Activated CD4-positive, alpha-beta T cell treated with anti-CD3 and anti-CD28 coated beads, Interleukin-2, amount 50 U/mL, for 24 hours (primary cell): ENCODE measurements around the gene SEC23IP.
"Not testable (repeated sequence)": the region's sequence is repeated elsewhere in the genome, so short reads cannot be mapped to it uniquely, and the experiment has no call there.

Experiments
- DNase-seq, 2 donors: peaks; one replicate each; pipeline ENCODE4 v3.0.0-alpha.2; 2020; ENCODE audit warnings: low read depth in 1 of 2, low spot score in 1 of 2

The SEC23IP gene

DNA sequence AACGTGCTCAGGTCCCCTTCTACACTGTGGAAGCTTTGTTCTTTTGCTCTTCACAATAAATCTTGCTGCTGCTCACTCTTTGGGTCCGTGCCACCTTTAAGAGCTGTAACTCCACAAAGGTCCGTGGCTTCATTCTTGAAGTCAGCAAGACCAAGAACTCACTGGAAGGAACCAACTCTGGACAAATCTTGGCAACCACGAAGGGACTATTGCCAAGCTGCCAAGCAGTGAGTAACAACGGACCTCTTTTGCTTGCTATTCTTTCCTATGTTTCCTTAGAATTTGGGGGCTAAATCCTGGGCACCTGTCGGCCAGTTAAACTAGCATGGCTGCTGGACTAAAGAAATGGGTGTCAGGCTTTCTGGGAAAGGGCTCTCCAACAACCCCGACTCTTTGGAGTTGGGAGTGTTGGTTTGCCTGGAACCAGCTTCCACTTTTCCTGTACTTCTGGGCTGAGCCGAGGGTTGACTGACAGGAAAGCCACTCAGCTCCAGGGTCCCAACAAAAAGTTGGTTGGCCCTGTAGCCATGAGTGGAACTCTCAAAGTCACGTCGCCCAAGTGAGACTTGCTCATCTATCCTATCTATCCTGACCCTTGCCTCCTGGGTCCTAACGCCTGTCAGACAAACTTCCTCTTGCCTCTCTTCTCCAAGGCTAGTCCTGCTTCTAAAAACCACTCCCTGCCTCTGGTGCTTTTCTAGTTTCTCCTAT, 8.5 kb upstream of the SEC23IP start:
- DNase-seq: not testable (repeated sequence)

DNA sequence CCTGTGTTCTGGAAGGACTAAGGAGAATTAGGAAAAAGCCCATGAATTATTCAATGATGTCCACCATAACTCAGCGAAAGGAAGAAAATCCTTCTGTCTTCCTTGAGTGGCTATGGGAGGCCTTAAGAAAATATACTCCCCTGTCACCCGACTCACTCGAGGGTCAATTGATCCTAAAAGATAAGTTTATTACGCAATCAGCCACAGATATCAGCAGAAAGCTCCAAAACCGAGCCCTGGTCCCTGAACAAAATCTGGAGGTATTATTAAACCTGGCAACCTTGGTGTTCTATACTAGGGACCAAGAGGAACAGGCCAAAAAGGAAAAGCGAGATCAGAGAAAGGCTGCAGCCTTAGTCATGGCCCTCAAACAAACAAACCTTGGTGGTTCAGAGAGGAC, 6.5 kb upstream of the SEC23IP start:
- DNase-seq: not testable (repeated sequence)

DNA sequence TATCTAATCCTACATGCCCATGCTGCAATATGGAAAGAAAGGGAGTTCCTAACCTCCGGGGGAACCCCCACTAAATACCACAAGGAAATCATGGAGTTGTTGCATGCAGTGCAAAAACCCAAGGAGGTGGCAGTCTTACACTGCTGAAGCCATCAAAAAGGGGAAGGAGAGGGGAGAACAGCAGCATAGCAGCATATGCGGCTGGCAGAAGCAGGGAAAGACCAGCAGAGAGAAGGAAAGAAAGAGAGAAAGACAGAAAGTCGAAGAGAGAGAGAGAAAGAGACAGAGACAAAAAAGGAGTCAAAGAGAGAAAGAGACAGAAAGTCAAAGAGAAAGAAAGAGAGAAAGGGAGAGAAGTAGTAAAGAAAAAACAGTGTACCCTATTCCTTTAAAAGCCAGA, 3.8 kb upstream of the SEC23IP start:
- not testable (repeated sequence) for DNase-seq

DNA sequence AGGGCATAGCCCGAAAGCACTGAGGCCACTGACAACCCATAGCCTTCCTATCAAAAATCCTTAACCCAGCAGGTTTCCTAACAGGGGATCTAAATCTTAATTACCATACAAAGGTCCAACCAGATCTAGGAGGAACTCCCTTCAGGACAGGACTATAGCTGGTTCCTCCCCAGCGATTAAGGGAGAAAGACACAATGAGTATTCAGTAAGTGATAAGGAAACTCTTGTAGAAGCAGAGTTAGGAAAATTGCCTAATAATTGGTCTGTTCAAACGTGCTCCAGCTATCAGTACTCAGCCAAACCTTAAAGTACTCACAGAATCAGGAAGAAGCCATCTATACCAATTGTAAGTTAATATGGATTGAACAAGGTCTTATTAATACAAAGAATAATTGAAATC, 3.3 kb upstream of the SEC23IP start:
- not testable (repeated sequence) for DNase-seq

DNA sequence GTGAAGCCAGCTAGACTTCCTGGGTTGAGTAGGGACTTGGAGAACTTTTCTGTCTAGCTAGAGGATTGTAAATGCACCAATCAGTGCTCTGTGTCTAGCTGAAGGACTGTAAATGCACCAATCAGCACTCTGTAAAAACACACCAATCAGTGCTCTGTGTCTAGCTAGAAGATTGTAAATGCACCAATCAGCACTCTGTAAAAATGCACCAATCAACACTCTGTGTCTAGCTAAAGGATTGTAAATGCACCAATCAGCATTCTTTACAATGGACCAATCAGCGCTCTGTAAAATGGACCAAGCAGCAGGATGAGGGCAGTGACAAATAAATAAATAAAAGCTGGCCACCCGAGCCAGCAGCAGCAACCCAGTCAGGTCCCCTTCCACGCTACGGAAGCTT, 2.2 kb upstream of the SEC23IP start:
- not testable (repeated sequence) for DNase-seq

DNA sequence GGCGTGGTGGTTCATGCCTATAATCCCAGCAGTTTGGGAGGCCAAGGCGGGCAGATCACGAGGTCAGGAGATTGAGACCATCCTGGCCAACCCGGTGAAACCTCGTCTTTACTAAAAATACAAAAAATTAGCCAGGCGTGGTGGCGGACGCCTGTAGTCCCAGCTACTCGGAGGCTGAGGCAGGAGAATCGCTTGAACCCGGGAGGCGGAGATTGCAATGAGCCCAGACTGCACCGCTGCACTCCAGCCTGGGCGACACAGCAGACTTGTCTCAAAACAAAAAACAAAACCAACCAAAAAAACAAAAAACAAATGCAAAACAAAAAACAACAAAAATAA, 712 bp upstream of the SEC23IP start:
- not testable (repeated sequence) for DNase-seq

DNA sequence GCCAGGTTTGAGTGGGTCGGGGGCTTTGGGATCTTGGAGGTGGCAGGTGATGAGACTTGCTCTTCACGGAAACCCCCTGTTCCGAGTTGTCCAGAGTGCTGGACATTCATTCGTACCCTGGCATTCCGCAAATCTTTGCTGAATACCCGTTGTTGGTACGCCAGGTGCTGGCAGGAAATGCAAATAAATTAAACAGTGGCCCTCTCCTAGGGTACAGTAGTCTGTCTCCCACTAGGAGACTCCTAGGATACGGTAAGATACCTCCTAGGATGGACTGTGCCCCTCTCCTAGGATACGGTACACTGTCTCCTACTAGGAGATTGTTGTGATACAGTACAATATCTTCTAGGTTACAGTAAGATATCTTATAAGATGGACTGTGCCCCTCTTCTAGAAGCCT, 544 bp downstream of the SEC23IP start:
- DNase-seq: no peak

DNA sequence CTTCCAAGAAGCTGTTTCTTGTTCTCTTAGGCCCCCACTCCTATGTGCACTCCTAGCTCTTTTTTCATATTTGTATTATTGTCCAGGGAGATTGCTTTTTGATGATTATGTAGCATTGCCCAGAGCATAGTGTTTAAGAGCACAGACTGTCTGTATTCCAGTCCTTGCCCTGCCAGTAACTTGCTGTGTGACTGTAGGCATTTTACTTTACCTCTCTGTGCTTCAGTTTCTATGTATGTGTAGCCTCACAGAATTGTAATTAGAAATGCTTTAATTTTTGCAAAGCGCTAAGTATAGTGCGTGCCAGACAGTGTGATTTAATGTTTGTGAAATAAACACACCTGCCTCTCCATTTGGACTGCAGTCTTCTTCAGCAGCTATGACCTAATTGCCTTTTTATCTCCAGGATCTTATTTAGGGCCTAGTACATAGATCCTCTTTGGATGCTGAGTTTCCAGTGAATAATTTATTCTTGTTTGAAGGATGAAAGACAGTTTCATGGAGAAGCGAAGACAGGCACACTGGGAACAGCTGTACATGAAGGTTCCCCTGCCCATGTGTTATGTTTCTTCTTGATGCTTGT, 1.4 kb downstream of the SEC23IP start:
- DNase-seq: no peak

DNA sequence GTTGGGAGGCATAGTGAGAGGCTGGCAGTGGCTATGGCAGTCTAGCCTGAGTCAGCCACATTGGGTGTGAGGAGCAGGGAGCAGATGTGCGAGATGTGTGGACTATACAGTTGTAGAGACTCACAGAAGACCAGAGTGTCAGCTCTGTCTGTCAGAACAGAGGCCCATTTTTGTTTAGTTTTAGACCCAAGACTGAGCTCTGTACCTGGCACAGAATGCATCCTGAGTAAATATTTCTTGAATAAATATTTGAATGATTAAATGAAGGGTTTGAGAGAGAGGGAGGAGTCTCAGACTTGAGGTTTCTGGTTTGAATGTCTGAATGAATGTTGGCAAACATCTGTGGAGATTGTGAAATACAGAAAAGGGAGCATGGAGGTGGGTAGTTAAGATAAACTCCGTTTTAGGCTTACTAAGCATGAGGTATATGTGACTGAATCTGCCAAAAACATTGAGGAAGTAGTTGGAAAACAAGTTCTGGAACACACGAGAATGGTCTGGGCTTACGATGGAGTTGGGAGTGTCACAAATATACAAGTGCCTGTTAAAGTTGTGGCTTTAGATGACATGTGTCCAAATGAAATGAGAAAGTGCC, 3.6 kb downstream of the SEC23IP start:
- no peak for DNase-seq

DNA sequence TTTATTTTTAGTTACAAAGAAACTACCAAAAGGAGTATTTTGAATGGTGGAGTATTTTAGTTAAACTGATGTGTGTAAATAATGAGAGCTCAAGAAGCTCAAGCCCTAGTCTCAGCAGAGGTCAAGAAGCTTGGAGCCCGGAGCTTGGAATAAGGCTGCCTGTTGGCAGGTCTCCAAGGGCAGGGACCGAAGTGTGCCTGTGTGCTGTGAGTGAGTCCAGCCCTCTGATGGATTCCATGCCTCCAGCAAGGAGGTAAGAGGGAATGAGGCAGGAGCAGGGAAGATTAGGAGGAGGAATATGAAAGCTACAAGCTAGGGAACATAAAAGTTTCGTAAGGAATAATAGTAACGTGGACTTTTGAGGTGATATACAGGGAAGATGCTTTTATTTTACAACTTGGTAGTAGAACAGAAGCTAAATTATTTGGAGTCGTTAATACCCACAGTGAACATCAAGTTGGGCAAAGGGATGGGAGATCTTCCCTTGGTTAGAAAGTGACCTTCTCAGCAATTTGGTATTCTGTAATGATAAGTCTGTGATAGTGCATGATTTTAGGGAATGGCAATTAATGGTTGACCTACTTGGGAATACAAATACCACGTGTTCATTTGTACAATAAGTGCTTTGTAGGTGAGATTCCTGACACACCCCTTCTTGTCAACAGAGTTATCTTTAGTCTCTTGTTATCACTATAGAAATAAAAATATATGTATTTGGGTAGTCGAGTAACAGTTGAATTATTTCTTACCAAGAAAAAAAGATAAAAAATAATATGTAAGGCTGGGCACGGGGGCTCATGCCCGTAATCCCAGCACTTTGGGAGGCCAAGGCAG, 4.6 kb downstream of the SEC23IP start:
- DNase-seq: no peak

DNA sequence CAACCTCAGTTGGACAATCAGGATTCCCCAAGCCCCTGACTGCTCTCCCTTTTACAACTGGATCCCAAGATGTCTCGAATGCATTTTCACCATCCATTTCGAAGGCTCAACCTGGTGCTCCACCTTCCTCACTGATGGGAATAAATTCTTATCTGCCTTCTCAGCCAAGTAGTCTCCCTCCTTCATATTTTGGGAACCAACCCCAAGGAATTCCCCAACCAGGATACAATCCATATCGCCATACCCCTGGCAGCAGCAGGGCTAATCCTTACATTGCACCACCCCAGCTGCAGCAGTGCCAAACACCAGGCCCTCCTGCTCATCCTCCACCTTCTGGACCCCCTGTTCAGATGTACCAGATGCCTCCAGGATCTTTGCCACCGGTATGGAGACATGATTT, 6.0 kb downstream of the SEC23IP start:
- DNase-seq: no peak

DNA sequence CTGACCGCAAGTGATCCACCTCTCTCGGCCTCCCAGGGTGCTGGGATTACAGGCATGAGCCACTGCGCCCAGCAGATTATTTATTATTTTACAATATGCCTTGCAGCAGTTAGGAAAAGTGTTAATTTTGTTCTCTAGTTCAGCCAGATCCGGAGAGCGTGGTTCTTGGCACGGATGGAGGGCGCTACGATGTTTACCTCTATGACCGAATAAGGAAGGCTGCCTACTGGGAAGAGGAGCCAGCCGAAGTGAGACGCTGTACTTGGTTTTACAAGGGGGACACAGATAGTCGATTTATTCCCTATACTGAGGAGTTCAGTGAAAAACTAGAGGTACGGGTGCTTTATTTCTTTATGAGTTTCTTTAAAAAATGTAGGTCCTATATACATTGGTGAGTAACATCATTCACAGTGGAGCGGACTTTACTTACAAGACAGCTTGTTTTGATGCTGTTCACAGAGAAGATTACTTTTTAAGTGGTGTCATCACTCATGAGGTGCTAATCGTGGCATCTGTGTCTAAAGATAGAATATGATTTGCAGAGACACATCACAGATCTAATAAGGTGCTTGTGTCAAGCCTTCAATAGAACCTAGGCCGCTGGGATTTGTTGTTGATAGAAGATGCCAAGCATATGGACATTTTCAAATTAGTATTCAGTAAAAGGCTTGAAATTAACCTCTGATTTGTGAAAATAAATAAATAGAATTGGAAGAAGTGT, 11.6 kb downstream of the SEC23IP start:
- no peak for DNase-seq

DNA sequence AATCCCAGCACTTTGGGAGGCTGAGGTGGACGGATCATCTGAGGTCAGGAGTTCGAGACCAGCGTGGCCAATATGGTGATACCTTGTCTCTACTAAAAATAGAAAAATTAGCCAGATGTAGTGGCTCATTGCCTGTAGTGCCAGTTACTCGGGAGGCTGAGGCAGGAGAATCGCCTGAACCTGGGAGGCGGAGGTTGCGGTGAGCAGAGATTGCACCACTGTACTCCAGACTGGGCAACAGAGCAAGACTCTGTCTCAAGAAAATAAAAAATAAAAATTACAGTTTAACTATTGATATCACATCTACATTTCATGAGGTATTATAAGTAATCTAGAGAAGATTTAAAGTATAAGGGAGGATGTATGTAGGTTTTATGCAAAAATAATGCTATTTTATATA, 15.2 kb downstream of the SEC23IP start:
- not testable (repeated sequence) for DNase-seq

DNA sequence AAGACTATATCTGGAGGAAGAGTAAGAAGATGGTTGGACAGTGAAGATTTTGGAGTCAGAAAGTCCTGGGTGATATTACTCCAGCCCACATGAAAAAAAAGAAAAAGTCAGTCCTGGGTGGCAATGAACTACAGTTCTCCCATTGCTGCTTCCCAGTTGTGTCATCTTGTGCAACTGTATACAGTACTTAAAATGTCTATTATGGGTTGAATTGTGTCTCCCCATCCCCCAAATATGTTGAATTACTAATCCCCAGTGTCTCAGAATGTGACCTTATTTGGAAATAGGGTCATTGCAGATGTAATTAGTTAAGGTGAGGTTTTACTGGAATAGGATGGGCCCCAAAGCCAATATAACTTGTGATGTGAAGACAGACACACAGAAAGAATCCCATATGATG, 15.6 kb downstream of the SEC23IP start:
- no peak for DNase-seq

DNA sequence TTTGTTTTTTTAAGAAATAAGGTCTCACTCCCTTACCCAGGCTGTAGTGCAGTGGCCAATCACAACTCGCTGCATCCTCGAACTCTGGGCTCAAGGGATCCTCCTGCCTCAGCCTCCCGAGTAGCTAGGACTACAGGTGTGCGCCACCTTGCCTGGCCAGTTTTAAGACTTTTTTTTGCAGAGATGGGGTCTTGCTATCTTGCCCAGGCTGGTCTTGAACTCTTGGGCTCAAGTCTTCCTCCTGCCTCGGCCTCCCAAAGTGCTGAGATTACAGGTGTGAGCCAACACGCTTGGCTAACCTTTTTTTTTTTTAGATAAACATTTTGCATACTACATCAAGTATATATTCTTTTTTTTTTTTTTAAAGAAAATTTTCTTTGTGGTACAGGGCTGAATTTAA, 18.2 kb downstream of the SEC23IP start:
- no peak for DNase-seq

DNA sequence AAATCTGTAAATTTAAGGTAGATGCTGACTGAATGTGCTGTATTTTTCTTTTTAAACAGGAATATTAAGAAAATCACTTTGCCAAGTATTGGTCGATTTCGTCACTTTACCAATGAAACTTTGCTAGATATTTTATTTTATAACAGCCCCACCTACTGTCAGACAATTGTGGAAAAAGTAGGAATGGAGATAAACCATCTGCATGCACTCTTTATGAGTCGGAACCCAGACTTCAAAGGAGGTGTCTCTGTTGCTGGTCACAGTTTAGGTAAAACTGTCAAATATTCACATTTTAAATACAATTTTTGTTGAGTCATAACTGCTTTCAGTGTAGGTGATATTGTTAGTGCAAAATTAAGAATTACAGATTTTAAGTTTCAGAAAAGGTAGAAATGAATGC, 25.2 kb downstream of the SEC23IP start:
- no peak for DNase-seq

DNA sequence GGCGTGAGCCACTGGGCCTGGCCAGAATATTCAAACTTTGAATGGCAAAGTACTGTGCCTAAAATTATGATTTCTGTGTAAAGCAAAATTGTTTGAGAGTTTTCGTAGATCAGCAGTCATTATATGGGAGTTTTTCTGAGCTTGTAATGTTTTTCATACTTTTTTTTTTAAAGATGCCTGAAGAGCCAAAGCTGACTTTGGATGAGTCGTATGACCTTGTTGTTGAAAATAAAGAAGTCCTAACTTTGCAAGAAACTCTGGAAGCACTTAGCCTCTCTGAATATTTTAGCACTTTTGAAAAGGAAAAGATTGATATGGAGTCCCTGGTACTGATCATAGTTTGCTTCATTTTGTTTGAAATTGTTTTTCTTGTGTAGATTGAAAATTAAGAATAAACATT, 26.7 kb downstream of the SEC23IP start:
- no peak for DNase-seq

DNA sequence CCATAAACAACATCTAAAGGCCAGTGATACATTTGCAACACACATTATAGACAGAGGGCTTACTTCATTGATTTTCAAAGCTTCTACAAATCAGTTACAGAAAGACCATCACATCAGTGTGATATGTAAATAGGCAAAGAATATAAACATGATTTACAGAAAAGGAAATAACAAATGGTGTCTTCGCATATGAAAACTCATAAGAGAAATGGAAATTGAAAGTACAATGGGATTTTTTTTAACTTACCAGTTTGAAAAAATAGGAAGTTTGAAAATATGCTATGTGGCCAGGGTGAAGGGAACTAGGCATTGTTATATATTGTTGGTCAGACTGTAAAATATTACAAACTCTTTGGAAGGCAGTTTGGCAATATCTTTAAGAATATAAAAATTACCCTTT, 27.3 kb downstream of the SEC23IP start:
- no peak for DNase-seq

DNA sequence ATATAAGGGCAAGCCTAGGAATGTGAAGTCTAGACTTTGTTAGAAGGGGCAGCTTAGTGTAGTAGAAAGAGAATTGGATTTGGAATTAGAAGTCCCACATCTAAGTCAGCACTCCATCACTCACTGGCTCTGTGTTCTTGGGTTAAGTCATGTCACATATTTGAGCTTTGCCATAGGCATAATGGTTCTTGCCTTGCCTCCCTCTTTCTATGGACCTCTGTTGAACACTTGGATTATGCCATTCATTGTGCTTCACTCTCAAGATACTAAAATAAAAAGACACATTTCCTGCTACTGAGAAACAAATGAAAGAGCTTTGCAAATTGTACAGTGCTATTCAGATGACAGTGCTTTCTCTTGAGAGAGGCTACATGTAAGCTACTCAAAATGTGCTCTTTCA, 35.9 kb downstream of the SEC23IP start:
- no peak for DNase-seq

DNA sequence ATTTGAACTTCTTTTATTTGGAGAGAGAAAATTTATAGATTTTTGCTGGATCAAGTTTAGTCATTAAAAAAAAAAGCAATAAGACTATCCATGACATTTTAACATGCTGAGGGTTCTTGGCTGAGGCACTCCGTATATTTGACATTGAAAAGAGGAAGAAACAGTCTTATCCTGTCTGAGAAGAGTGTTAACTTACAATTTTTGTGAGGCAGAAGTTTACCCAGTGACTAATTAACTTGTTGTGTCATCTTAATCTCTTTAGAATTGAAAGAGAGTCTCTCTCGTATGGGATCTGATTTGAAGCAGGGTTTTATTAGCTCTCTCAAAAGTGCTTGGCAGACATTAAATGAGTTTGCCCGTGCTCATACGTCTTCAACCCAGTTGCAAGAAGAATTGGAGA, 39.3 kb downstream of the SEC23IP start:
- no peak for DNase-seq

DNA sequence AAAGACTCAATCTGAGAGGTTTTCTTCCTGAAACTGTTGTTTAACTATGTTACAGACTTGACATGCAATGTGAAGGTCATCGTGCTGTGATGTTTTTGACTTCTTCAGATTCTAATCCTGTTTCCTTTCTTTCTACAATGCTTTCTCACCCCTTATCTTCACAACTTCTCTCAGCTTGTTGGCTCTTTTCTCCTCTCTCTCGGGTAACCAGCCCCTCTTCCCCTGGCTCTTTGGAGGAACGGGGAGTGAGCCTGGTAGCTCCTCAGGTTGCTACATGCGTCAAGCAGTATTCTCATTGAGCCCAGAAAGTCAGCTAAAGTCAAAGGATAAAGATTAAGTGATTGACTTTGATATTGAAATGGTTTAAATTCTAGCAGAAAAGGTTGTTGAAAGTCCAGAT, 40.1 kb downstream of the SEC23IP start:
- no peak for DNase-seq
